Smooth muscle cell (in vitro differentiated cells): ENCODE measurements around the gene CARHSP1. TPM values are rescaled to one million over a fixed set of nuclear protein-coding genes. Genes with fewer than 3 reads are reported as not detected.

Experiments used
- DNase-seq: peaks from one replicate; lab custom pipeline; 2025; ENCODE audit not compliant: unreplicated experiment; lab: John Stamatoyannopoulos, UW
- H2AFZ ChIP-seq: fragments of 200-600 bp; sonication (generic); 2 replicates; pipeline ENCODE4 v1.6.0; 2016; ENCODE audit warnings: antibody characterized with exemption, low read depth, mild to moderate bottlenecking
- H3F3A ChIP-seq: fragments of 200-600 bp; sonication (generic); 2 replicates; pipeline ENCODE4 v1.6.0; 2017; ENCODE audit warnings: antibody characterized with exemption, low read depth
- H3K27ac ChIP-seq: fragments of 200-600 bp; sonication (generic); 2 replicates; pipeline ENCODE4 v1.5.1; 2016; ENCODE audit warnings: low read depth, mild to moderate bottlenecking
- H3K27me3 ChIP-seq: fragments of 200-600 bp; sonication (generic); 2 replicates; pipeline ENCODE4 v1.6.1; 2016; ENCODE audit warnings: low read depth, mild to moderate bottlenecking
- H3K36me3 ChIP-seq: fragments of 200-600 bp; sonication (generic); 2 replicates; pipeline ENCODE4 v1.5.1; 2016; ENCODE audit warnings: low read depth
- H3K4me1 ChIP-seq: fragments of 200-600 bp; sonication (generic); 2 replicates; pipeline ENCODE4 v1.5.1; 2016; ENCODE audit warnings: low read depth
- H3K4me2 ChIP-seq: fragments of 200-600 bp; sonication (generic); 2 replicates; pipeline ENCODE4 v1.6.0; 2016; ENCODE audit warnings: mild to moderate bottlenecking
- H3K4me3 ChIP-seq: fragments of 200-600 bp; sonication (generic); 2 replicates; pipeline ENCODE4 v1.5.1; 2016; ENCODE audit warnings: mild to moderate bottlenecking
- H3K79me2 ChIP-seq: fragments of 200-600 bp; sonication (generic); 2 replicates; pipeline ENCODE4 v1.6.0; 2016; ENCODE audit warnings: low read depth, mild to moderate bottlenecking
- H3K9ac ChIP-seq: fragments of 200-600 bp; sonication (generic); 2 replicates; pipeline ENCODE4 v1.6.0; 2016; ENCODE audit warnings: low read depth
- H3K9me3 ChIP-seq: fragments of 200-600 bp; sonication (generic); replicated peaks from 2 replicates; pipeline ENCODE4 v1.5.1; 2016; ENCODE audit warnings: low read depth
- H4K20me1 ChIP-seq: fragments of 200-600 bp; sonication (generic); 2 replicates; pipeline ENCODE4 v1.6.0; 2016; ENCODE audit warnings: low read depth
- WGBS: methylation state at CpG from one replicate; pipeline ENCODE4 v1.1.7; 2016; ENCODE audit warnings: low lambda C conversion rate; 5-methylcytosine and 5-hydroxymethylcytosine counted together
- polyA plus RNA-seq: library from polyadenylated mRNA; unstranded; fragments of >200 nt; fragmentation: Nextera tagmentation; extraction: Ambion mirVana; gene quantifications from 2 replicates; pipeline ENCODE4 v1.2.1, GENCODE V29; 2016
- total RNA-seq: library from RNA; depleted of rRNA; stranded (reverse); fragments of >200 nt; gene quantifications from 2 replicates; pipeline ENCODE4 v1.2.3, GENCODE V29; 2014
- TF ChIP-seq, protein P1 (sequence below): fragments of 200-600 bp; sonication (generic); IDR thresholded peaks from 2 replicates; pipeline ENCODE4 v1.5.1; 2017; ENCODE audit warnings: borderline replicate concordance, mild to moderate bottlenecking, antibody characterized with exemption; ENCODE audit not compliant: insufficient read depth, poor library complexity, severe bottlenecking

The CARHSP1 gene
- total and polyA plus RNA-seq, 2 experiments from 2014 or later = 62.6 to 94.0 TPM

DNA sequence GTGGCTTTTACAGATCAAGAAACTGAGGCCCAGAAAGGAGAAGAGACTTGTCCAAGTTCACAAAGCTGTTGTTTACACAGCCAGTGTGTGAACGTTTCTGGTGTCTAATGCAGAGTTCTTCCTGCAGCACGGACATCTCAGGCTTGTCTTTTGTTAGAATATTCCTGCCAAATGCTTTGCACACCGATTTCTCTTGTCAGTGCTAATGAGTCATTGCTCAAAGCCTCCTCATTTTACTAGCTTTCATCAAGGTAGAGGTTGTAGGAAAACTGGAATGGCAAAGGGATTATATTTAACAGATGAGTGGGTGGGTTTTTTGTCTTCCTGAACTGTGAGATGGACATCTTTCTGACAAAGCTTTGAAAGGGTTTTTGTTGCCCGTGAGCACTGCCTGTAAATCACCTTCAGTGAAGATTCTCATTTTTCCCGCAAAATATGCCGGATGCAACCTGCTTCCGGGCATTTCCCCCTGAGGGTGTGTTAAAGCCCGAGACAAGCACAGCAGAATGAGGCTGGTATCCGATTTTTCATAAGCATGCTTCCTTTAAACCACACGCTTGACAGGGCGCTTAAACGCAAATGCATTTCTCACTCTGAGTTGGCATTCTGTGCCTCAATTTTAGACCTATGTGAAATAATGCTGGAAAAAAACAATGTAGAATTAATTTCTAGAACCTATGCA is 56.5 kb downstream of the CARHSP1 start:
- 72% methylated on average over 12 of the region's 12 CpGs for WGBS
- H3K27ac ChIP-seq = peak overlapping the region; percentile 23
- peaks cover 19% of the 10 kb centered on the region for H3K79me2 ChIP-seq
- no peaks in the 10 kb centered on the region for H3K27me3 ChIP-seq
- H4K20me1 ChIP-seq = peaks cover 96% of the 10 kb centered on the region
- no peak overlapping the region for H3K4me2 ChIP-seq
- TF ChIP-seq, protein P1, sequence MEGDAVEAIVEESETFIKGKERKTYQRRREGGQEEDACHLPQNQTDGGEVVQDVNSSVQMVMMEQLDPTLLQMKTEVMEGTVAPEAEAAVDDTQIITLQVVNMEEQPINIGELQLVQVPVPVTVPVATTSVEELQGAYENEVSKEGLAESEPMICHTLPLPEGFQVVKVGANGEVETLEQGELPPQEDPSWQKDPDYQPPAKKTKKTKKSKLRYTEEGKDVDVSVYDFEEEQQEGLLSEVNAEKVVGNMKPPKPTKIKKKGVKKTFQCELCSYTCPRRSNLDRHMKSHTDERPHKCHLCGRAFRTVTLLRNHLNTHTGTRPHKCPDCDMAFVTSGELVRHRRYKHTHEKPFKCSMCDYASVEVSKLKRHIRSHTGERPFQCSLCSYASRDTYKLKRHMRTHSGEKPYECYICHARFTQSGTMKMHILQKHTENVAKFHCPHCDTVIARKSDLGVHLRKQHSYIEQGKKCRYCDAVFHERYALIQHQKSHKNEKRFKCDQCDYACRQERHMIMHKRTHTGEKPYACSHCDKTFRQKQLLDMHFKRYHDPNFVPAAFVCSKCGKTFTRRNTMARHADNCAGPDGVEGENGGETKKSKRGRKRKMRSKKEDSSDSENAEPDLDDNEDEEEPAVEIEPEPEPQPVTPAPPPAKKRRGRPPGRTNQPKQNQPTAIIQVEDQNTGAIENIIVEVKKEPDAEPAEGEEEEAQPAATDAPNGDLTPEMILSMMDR = no peak
- H3K4me1 ChIP-seq = no peaks in the 10 kb centered on the region
- no peak overlapping the region for H3K9ac ChIP-seq
- no peak overlapping the region for H2AFZ ChIP-seq
- H3K4me3 ChIP-seq = no peak overlapping the region
- peaks cover 52% of the 10 kb centered on the region for H3K36me3 ChIP-seq
- no peak for DNase-seq
- peaks cover 5% of the 10 kb centered on the region for H3F3A ChIP-seq
- no peaks in the 10 kb centered on the region for H3K9me3 ChIP-seq

DNA sequence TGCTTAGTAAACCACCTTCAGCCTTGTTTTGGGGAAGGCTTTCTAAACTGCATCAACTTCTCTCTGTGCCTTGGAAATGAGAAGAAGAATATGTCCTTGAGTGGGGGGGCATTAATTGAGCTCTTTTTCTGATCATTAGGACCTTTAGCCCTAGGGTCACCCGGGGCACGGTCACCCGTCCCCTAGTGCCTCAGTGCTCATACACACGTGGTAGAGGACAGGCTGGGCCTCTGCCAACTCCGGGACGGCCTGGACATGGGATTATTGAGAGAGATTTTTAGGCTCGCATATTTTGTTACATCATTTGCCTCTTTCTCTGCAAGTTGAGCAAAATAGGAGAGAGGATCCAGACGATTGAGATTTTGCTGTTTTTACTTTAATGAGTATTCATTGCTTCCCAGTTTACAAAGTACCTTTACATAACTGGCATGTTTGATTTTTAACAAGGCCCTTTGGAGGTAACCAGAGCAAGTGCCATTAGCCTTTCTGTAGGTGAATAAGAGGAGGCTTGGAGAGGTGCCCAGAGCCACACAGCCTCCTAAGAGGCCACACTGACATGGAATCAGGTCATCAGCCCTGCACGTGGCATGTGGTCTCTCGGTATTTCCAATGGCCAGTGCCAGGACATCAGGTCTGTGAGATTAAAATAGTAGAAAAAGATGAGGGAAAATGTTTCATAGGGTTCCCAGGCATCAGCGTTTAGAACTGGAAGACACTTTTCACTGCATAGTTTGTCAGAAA is 60.0 kb downstream of the CARHSP1 start:
- WGBS = 97% methylated on average over 11 of the region's 11 CpGs
- Histone ChIP-seq H3K36me3 (peaks cover 47% of the 10 kb centered on the region), H3F3A (no peaks in the 10 kb centered on the region), H3K27me3 (no peaks in the 10 kb centered on the region), H3K4me1 (no peaks in the 10 kb centered on the region), H2AFZ (no peak overlapping the region), H3K9me3 (no peaks in the 10 kb centered on the region), H3K4me3 (no peak overlapping the region), H3K9ac (no peak overlapping the region), H3K27ac (no peak overlapping the region), H4K20me1 (peaks cover 99% of the 10 kb centered on the region), H3K79me2 (peaks cover 45% of the 10 kb centered on the region), H3K4me2 (no peak overlapping the region)
- no peak for DNase-seq
- TF ChIP-seq, protein P1 = no peak

DNA sequence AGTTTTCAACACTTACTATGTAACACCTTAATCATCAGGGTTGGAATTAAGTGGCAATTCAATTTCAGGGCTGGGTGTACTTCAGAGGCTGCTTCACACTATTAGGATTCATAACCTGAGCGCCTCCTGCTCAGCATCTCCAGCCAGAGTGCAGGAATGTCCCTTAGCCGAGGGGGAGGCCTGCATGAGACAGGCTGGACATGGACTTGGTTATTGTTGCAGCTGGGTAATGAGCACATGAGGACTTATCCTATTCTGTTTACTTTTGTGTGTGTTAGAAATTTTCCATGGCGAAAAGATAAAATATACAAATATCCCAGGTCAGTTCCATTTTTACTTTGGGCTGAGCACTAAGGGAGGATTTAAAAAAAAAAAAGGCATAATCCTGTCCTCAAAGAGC is 60.8 kb downstream of the CARHSP1 start:
- TF ChIP-seq, protein P1 = no peak
- Histone ChIP-seq H3K4me1 (no peaks in the 10 kb centered on the region), H3K79me2 (peaks cover 52% of the 10 kb centered on the region), H3K27ac (no peak overlapping the region), H3K27me3 (no peaks in the 10 kb centered on the region), H4K20me1 (peaks cover 100% of the 10 kb centered on the region), H3K4me3 (no peak overlapping the region), H3K9ac (no peak overlapping the region), H3K4me2 (no peak overlapping the region), H3K9me3 (no peaks in the 10 kb centered on the region), H3K36me3 (peaks cover 42% of the 10 kb centered on the region), H2AFZ (no peak overlapping the region), H3F3A (no peaks in the 10 kb centered on the region)
- DNase-seq = no peak
- WGBS = 98% methylated on average over 3 of the region's 3 CpGs
